Measurements from ENCODE around the gene VAT1L.
"Not testable (repeated sequence)": the region's sequence is repeated elsewhere in the genome, so short reads cannot be mapped to it uniquely, and the experiment has no call there.

Gene VAT1L

DNA sequence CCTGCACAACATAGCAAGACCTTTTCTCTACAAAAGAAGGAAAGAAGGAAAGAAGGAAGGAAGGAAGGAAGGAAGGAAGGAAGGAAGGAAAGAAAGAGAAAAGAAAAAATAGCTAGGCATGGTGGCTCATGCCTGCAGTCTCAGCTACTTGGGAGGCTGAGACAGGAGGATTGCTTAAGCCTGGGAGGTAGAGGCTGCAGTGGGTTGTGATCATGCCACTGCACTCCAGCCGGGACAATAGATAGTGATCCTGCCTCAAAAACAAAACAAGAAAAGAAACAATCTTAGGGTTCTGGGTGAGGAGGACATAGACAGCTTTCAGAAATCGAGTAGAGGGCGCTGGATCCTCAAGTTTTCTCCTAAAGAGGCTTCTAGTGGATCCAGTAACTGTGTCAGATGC lies 174.3 kb downstream of the VAT1L start:
- DNase-seq: no peak

DNA sequence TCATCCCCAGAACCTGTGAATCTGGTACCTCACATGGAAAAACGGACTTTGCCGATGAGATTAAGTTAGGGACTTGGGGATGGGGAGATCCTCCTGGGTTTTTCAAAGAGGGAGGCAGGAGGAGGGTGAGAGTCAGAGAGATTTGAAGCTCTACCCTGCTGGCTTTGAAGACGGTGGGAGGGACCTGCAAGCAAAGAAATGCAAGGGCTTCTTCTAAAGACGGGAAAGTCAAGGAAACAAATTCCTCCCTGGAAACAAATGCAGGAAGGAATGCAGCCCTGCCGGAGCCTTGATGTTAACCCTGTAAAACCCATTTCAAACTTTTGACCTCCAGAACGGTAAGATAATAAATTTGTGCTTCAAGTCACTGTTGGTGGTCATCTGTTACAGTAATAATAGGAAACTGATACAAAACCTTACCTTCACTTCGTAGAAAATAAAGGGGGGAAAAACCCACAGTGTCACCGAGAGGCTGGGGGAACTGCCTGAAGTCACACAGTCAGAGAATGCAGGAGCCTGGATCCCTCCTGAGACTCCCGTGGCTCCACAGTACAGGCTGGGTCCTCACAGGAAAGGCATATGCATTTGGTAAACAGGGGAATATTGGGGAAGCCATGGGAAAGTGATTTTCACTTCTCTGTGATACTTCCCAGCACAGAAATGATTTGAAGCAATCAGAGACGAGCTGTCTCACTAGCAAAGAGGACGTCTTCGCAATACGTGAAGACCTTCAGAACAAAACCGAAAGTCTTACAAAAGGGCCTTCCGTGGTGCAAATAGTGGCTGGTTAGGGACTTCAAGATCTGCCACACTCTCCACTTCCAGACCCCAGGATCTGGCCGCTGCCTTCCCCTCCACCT lies 175.1 kb downstream of the VAT1L start:
- no peak for DNase-seq

DNA sequence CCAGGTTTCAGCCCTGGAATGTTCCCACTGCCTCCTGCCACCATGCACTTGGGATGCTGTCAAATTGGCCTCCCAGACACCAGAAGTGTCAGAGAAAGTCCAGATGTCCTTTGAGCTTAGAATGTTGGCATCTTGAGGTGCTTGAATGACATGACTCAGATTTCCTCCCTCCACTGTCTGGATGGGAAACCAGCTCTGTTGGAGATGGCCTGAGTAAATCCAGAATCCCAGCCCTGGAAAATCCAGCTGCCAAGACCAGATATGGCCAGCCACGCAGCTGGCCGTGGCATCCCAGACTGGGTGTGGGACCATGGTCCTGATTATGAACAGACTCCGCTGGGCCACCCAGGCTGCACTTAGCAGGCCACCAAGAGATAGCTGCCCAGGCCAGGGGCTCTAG lies 177.0 kb downstream of the VAT1L start:
- no peak for DNase-seq

DNA sequence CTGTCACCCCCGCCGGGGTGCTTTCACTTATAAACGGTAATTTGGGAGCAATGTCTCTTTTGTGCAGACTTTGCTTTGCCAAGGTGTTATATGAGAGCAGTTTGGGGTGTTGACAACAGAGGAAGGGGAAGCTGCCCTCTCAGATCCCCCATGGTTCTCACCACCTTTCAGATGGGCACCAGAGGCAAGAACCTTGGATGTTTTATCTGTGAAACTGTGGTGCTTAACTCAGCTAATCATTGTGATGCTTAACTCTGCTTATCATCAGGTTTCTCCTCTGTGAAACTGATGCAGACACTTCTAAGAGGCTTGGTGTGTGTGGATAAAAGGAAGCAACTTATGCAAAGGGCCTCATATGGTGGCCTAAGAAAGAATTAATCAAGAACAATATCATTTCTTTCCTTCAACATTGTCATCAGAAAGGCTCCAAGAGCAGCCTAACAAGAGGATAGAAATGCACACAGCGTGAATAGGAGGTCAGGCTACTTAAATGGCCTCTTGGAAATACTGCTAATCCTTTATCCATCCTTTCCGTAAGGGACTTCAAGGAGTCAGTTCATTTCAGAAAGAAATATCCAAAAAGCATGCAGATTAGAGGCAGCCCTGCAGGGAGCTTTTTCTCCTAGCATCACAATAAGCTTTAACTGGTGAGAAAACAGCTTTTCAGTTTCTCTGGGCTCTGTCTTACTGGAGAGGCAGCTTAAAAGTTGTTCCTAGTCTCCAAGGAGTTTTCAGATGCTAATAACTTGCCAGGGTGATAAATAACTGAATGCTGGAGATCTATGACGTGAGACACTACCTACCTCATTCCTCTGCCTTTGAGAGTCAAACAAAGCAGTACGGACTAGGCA lies 178.9 kb downstream of the VAT1L start:
- DNase-seq: no peak

DNA sequence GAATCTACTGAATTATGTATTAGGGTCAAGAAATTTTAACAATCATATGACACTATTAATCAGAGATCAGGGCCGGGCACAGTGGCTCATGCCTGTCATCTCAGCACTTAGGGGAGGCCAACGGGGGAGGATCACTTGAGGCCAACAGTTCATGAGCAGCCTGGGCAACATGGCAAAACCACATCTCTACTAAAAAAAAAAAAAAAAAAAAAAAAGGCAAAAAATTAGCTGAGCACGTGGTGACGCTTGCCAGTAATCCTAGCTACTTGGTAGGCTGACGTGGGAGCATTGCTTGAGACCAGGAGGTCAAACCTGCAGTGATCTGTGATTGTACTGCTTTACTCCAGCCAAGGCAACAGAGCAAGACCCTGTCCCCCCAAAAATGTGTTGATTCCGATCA lies 181.5 kb downstream of the VAT1L start:
- no peak for DNase-seq

DNA sequence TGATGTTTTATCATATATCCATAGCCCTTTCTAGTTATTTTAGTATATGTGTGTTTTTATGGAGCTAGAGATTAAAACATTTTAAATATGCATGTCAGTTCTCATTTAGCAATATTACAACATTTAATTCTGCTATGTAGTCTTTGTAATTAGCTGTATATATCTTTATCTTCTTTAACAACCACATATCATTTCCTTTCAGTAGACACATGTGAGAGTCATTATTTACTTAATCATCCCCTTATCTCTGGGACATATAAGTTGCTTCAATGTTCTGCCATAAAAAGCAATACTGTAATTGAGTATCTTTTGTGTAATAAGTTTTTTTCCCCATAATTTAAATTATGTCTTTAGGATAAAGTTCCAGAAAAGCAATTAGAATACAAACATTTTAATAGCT lies 182.0 kb downstream of the VAT1L start:
- DNase-seq: no peak

DNA sequence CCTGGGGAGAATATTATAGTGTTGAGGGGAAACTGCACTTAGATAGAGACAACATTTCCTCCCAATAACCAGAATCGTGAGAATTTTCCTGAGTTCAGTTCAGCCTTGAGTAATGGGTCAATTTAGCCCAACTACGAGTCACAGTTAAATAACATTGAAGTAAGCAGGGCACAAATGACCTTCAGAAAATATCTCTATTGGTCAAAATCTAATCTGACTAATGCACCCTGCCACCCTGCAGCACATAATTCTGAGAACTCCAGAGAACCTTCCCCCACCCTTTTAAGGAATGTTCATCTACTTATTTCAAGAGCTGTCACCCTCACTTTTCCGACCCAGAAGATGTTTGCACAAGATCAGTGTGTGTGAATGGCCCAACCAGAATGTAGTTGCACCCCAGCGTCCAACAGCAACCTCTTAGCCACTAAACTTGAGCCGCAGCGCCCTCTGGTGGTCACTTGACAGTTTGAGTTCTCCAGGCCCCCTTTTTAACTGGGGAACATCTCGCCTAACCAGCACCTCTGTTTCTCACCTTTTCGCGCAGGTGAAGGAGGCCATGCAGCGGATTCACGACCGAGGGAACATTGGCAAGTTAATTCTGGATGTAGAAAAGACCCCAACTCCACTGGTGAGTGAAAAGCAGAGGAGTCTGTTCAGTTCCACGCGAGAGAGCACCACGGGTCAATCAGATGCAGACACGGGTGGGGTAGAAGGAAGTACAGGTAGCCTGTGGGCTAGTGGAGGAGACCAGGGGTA lies 183.1 kb downstream of the VAT1L start:
- peak; percentile 85 for DNase-seq

DNA sequence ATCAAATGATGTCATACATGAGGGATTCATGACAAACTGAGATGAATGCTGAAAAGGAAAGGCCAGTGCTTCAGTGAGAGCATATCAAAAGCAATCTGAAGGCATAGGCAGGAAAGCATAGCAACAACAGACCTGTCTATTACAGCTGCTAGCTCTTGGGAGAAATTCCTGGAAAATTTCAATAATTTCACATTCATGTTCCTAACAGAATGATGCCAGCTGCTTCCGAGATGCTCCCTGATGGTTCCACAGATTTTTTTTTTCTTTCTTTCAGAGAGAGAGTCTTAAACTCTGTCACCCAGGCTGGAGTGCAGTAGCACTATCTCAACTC lies 183.7 kb downstream of the VAT1L start:
- no peak for DNase-seq

DNA sequence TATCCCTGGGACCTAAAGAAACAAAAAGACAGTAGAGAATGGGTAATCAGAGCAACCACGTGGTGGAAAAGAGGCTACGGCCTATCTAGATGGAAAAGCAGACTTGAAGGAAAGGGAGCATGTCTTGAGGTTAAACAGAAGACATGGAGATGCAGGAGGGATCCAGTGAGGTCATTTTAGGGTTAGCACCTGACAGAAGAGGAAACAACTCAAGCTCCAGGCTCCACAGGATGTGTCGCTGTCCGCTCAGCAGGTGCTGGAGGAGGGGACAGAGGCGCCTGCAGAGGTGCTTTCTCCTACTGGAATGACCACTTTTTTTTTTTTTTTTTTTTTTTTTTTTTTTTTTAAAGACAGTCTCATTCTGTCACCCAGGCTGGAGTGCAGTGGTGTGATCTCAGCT lies 186.5 kb downstream of the VAT1L start:
- no peak for DNase-seq

DNA sequence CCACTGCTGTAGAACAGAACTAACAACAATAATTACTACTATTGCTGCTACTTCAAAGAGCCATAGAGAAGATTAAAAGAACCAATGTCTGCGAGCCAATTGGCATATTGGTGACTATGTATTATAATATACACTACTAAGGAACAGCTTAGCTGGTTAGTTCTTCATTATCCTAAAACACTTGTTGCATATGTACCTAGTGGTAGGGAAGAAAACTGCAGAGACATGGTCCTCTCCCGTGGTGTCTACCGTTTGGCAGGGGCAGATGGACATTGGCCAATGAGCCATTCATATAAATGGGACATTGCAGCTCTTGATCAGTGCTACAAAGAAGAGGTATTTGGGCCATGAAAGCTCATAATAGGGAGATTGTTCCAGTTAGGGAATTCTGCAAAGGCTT lies 187.6 kb downstream of the VAT1L start:
- no peak for DNase-seq

DNA sequence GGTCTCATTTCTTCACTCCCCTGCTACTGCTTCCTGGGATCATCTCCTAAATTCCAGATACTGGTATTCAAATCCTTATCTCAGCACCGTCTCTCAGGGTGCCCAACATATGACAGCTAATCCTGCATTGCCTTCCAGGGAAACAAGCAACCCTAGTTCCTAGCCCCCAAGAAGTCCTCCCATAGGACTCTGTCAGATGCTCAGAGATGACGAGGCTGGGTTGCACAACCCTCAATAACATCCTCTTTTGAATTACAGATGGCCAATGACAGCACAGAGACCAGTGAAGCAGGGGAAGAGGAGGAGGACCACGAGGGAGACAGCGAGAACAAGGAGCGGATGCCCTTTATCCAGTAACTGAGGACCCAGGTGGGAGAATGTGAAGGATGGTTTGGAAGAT lies 189.0 kb downstream of the VAT1L start:
- no peak for DNase-seq

DNA sequence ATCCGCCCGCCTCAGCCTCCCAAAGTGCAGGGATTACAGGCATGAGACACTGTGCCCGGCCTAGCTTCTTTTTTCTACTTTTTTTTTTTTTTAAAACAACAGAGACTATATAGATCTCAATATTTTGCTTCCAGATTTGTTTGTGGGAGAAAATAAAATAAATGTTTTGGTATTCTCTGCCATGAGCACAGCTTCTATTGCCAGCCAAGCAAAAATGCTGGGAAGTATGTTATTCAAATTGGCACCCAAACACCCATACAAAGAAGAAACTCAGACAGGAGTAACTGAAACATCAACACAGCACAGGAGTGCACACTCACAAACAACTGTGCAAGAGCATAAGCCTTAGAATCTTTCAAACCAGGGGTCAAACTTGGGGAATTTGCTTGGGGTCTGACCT lies 196.7 kb downstream of the VAT1L start:
- DNase-seq: no peak

DNA sequence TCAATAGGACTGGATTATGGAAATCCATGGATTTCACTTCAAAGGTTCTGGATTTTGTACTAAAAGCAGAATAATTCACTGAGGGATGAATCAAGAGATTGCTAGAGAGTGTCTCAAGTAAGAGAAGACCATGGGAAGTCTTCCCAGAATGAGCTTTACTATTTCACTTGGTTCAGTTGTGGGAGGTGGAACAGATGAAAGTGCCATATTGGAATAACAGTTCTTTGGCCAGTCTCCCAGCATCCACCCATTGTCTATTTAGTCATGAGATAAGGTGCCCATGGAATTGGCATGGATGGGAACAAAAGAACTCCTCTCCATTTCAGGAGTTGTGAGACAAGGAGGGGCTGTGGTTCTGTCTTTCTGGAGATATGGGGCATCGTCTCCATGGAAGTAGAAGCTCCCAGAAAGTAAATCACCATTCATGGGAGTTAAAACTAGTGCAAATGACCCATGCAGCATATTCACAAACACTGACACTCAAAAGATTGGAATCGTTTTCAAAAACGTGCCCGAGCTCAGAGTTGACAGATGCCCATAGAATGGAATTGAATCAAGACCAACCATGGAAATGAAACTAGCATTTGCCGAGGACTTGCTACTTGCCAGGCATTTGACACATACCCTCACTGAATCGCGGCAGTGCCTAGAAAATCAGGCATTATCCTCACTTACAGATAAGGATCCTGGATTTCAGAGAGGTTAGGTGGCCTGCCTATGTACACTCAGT lies 197.8 kb downstream of the VAT1L start:
- DNase-seq: no peak

DNA sequence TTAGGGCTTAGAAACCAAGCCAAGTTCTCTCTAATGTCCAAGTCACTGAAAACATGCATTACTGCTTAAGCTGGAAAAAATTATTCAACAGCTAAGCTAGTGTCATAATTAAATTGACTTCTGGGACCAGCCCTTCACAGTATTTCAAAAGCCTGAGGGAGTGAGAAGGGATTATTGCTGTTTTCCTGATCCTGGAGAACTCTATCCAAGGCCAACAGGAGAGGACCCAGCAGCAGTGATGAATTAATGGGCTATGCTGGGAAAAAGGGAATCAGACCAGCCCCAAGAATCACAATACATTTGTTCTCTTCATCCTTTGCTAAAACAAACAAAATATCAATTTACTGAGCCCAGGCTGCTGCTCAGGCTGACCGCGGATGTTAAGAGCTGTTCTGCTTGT lies 199.4 kb downstream of the VAT1L start:
- no peak for DNase-seq

DNA sequence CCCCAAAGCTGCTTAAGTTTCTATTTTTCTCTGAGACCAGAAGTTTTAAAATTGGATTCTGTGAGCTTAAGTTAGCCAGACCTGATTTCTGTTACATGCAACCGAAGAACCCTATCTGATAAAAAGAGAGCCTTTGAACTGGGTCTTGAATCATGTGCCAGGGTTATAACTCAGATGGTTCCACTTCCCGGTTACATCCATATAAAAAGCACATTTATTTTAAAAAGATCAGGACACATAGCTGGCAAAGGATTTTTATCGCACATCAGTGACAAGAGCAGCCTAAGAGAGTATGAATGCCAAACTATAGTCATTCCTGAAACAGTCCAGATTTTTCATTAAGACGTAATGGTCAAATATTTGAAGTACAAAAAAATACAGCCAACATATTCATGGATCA lies 201.5 kb downstream of the VAT1L start:
- no peak for DNase-seq

DNA sequence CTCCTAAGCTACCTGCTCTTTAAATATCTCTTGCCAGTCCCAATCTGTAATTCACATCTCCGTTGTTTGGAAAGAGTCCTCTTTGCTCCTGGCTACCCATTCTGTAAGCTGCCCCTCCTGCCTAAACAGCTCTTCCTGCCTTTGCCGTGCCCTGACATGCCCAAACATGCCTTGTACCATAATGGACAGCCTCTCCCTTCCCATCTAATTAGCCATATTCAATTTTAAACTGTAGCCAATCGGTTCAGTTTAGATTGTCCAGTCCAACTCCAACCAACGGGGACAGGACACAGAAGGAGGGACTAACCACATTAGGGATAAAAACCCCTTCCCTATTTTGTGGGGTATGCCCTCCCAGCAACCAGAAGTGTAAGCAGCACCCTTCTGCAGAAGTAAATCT lies 203.3 kb downstream of the VAT1L start:
- DNase-seq: no peak

DNA sequence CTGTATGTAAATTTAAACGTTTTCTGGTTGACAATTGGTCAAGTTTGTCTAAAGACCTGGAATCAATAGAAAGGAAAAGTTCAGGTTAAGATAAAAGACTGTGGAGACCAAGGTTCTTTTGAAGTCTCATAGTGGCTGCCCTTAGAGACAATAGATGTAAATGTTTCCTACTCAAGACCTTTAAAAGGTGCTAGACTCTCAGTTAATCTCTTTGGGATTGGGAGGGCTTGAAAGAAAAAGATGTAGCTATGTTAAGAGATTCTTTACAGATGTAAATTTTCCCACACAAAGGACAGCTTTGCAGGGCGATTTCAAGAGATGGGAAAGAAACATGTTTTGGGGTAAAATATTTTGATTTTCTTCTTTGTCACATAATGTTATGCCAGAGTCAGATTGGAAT lies 204.0 kb downstream of the VAT1L start:
- DNase-seq: not testable (repeated sequence)

DNA sequence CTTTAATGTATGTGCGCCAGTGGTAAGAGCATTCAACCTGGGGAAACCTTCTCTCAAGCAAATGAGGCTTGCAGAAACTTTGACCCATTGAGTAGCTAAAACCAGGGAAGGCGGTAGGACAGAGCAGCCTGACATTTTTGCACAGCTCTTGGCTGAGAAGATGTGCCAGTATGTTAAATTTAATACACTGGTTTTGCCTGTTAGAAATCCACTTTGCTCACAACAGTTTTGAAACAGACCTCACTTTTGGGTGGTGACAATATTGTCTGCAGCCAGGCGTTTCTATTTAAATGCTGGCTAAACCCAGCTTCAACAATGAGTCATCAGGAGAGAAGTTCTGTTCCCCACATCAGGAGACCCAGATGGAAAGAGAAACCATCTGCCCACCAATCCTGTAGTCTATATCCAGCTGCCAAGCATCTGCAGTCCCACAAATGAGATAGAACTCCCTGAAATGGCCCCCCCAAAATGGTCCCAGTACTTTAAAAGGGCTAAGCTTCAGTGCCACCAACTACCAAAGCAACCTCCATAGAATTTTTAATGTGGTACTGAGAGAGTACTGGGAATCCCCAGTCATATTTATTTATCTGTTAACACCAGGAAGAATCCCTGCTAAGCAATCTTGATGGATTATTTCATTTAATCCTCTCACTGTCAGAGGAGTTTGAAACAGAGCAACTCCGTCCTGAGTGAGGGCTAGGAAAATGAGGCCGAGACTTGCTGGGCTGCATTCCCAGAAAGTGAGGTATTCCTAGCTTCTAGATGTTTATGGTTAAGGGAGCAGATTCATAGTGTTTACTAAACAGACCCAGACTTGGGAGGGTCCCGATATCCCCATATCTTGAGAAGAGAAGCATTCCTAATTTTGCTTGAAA lies 205.0 kb downstream of the VAT1L start:
- DNase-seq: no peak

DNA sequence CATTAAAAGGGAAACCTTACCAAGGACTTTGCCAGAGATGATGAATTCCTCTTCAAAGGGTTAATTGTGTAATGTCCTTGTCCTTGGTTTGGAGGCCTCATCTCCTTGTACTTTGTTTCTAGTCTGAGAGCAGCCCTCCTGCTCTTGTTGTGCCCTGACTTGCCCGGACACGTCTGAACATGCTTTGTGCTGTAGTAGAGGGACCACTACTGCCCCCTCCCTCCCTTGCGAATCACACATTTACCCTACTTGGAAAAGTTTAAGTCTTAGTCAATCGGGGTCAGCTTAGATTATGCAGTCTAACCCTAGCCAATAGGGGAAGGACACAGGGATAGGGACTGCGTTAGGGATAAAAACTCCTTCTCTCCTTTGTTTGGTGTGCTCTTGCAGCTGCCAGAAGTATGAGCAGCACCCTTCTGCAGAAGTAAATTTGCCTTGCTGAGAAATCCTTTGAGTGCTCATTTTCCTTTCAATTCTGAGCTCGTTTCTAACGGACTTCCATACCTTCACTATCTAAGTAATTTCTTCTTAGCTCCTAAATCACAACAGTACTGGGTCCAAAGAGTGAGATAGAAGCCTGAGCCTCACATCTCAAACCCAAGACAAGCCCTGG lies 207.6 kb downstream of the VAT1L start:
- DNase-seq: no peak

DNA sequence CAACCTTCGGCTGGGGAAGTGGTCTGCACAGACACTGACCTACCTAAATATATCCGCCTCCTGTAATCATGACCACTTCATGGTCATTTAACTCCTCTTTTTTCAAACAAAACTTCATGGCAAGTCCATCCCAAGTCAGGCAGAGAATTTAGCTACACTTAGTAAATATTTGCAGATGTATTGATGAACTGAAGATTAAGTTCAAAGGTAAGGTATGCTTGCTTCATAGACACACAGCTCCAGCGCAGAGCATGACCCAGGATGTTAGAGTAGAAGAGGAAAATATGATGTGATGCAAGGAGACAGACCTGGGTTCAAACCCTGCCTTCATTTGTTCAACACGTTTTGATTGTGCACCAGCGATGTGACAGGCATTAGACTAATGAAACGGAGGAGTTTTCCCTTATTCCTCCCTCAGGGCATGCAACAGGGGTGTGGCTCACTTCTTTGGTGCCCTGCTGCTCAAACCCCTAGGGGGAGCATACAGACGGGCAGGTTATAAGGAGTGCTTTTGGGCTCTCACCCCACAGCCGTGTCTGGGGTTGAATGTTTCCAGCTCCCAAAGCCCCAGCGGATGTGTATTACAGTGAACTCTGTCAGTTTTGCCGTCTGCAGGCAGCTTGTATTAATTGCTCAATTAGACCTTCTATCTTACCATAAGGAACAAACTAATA lies 210.1 kb downstream of the VAT1L start:
- DNase-seq: no peak

Measured in activated CD4-positive, alpha-beta T cell treated with anti-CD3 and anti-CD28 coated beads for 48 hours (primary cell).